Right lung (tissue), 5 donors: Measurements from ENCODE around the gene TRDMT1. TPM values are rescaled to one million over a fixed set of nuclear protein-coding genes. Genes with fewer than 3 reads are reported as not detected.

Experiments
- DNase-seq, 2 donors: peaks; one replicate each; pipeline ENCODE4 v3.0.0-alpha.2; 2013
- polyA plus RNA-seq, 5 donors: library from polyadenylated mRNA; unstranded; fragments of 120-200 nt; gene quantifications; one replicate each; pipeline versions ENCODE4 v1.2.1 to v1.2.3, GENCODE V29; 2013; ENCODE audit warnings: inconsistent platforms in 1 of 5, low replicate concordance in 1 of 5; ENCODE audit not compliant: insufficient read length in 5 of 5, insufficient read depth in 1 of 5

Gene TRDMT1
- polyA plus RNA-seq, 5 donors: 7.6 to 20.7 (median 13.7) TPM

- DNase-seq: no peak
Observed at GRCh38 chr10:17101910-17102266, 99.6 kb downstream of the TRDMT1 start.

- no peak for DNase-seq
Observed at GRCh38 chr10:17101257-17101909, 100.1 kb downstream of the TRDMT1 start.

GRCh38 chr10:17100586-17100985 lies 100.9 kb downstream of the TRDMT1 start:
- no peak for DNase-seq

GRCh38 chr10:17098012-17098411 lies 103.5 kb downstream of the TRDMT1 start:
- DNase-seq: no peak

Other genes starting within 250 kb of the TRDMT1 start
- gene CUBN, start 71.9 kb downstream of the TRDMT1 start, polyA plus RNA-seq: 1 to 10 TPM; 2.1 to 6.2 (median 3.4) TPM
- gene VIM, start 26.6 kb upstream of the TRDMT1 start, polyA plus RNA-seq: 1,000 to 10,000 TPM; 1,761 to 1,890 (median 1,818) TPM